OCI-LY3 (cell line): ENCODE results near the gene DRD4.

Experiments
- H2AFZ ChIP-seq: fragments of 200-600, 300-600 bp; shearing (Covaris generic); 2 replicates; pipeline ENCODE4 v1.6.0; 2014; ENCODE audit warnings: antibody characterized with exemption, low read depth, low read length
- H3K27ac ChIP-seq: fragments of 200-600, 300-600 bp; sonication (generic); 2 replicates; pipeline ENCODE4 v1.5.1; 2014; ENCODE audit warnings: mild to moderate bottlenecking, low read length, moderate library complexity, mixed read lengths
- H3K27me3 ChIP-seq: fragments of 200-600, 300-600 bp; sonication (generic); 2 replicates; pipeline ENCODE4 v1.6.1; 2014; ENCODE audit warnings: low read depth, low read length, mixed read lengths
- H3K36me3 ChIP-seq: fragments of 200-600, 300-600 bp; sonication (generic); replicated peaks from 2 replicates; pipeline ENCODE3; 2014; ENCODE audit warnings: low read depth, low read length, mixed read lengths
- H3K4me1 ChIP-seq: fragments of 300-600, 200-600 bp; sonication (generic); 2 replicates; pipeline ENCODE4 v1.6.1; 2014; ENCODE audit warnings: low read length, mixed read lengths
- H3K4me2 ChIP-seq: fragments of 200-600, 300-600 bp; sonication (generic); 2 replicates; pipeline ENCODE4 v1.6.1; 2014; ENCODE audit warnings: low read length, mixed read lengths
- H3K4me3 ChIP-seq: fragments of 300-600, 200-600 bp; sonication (generic); 2 replicates; pipeline ENCODE4 v1.5.1; 2014; ENCODE audit warnings: antibody characterized with exemption, mild to moderate bottlenecking, low read length, moderate library complexity
- H3K79me2 ChIP-seq: fragments of 300-600, 200-600 bp; shearing (Covaris generic); 2 replicates; pipeline ENCODE4 v1.6.1; 2014; ENCODE audit warnings: mild to moderate bottlenecking, low read length, mixed read lengths
- H3K9ac ChIP-seq: fragments of 300-600, 200-600 bp; shearing (Covaris generic); 2 replicates; pipeline ENCODE4 v1.6.0; 2014; ENCODE audit warnings: mild to moderate bottlenecking, low read length, moderate library complexity
- H3K9me3 ChIP-seq: fragments of 200-600, 300-600 bp; shearing (Covaris generic); 2 replicates; pipeline ENCODE4 v1.6.1; 2014; ENCODE audit warnings: low read length, mixed read lengths; ENCODE audit not compliant: insufficient read depth
- H4K20me1 ChIP-seq: fragments of 200-600, 300-600 bp; sonication (generic); 2 replicates; pipeline ENCODE4 v1.6.1; 2016; ENCODE audit warnings: low read length, mixed read lengths; ENCODE audit not compliant: insufficient read depth
- CTCF ChIP-seq: fragments of 200-600, 300-600 bp; sonication (generic); IDR thresholded peaks from 2 replicates; pipeline ENCODE4 v1.5.1; 2014; ENCODE audit warnings: antibody characterized with exemption, low read length, low read depth
- EZH2phosphoT487 ChIP-seq: fragments of 200-600 bp; shearing (Covaris generic); IDR thresholded peaks from 2 replicates; pipeline ENCODE4 v1.6.1; 2018; ENCODE audit warnings: antibody characterized with exemption, mixed run types, low read depth

The DRD4 gene

GRCh38 chr11:665704-666281, 28.7 kb downstream of the DRD4 start:
- H3K4me3 ChIP-seq: no peak overlapping the region
- peaks cover 6% of the 10 kb centered on the region for H3K36me3 ChIP-seq
- H3K27ac ChIP-seq: no peak overlapping the region
- TF ChIP-seq CTCF: no peak
- TF ChIP-seq EZH2phosphoT487: no peak
- H3K4me1 ChIP-seq: no peaks in the 10 kb centered on the region
- H3K79me2 ChIP-seq: no peaks in the 10 kb centered on the region; the same call in 1 of the 2 replicates
- H3K27me3 ChIP-seq: no peaks in the 10 kb centered on the region
- H3K9me3 ChIP-seq: no peaks in the 10 kb centered on the region
- H3K9ac ChIP-seq: no peak overlapping the region
- no peaks in the 10 kb centered on the region; the same call in 1 of the 2 replicates for H4K20me1 ChIP-seq
- H2AFZ ChIP-seq: no peak overlapping the region
- no peak overlapping the region for H3K4me2 ChIP-seq

GRCh38 chr11:673866-674265, 36.8 kb downstream of the DRD4 start:
- Histone ChIP-seq H3K9me3 (no peaks in the 10 kb centered on the region), H3K79me2 (no peaks in the 10 kb centered on the region)

GRCh38 chr11:674406-674805, 37.3 kb downstream of the DRD4 start:
- H2AFZ ChIP-seq: no peak overlapping the region
- TF ChIP-seq CTCF: no peak
- no peak for TF ChIP-seq EZH2phosphoT487
- no peaks in the 10 kb centered on the region for H3K27me3 ChIP-seq
- peaks cover 28% of the 10 kb centered on the region for H3K36me3 ChIP-seq
- H4K20me1 ChIP-seq: no peaks in the 10 kb centered on the region
- no peak overlapping the region for H3K27ac ChIP-seq
- no peaks in the 10 kb centered on the region for H3K9me3 ChIP-seq
- no peak overlapping the region for H3K4me2 ChIP-seq
- no peak overlapping the region for H3K9ac ChIP-seq
- no peak overlapping the region for H3K4me3 ChIP-seq
- no peaks in the 10 kb centered on the region for H3K4me1 ChIP-seq
- no peaks in the 10 kb centered on the region for H3K79me2 ChIP-seq

More at GRCh38 chr11:673866-674265, 36.8 kb downstream of the DRD4 start:
- no peaks in the 10 kb centered on the region for H3K4me1 ChIP-seq
- H4K20me1 ChIP-seq: no peaks in the 10 kb centered on the region
- no peak overlapping the region for H3K4me3 ChIP-seq
- peaks cover 26% of the 10 kb centered on the region for H3K36me3 ChIP-seq
- H3K9ac ChIP-seq: no peak overlapping the region
- H2AFZ ChIP-seq: no peak overlapping the region
- no peak overlapping the region for H3K4me2 ChIP-seq
- no peaks in the 10 kb centered on the region for H3K27me3 ChIP-seq
- H3K27ac ChIP-seq: no peak overlapping the region
- TF ChIP-seq CTCF: no peak
- no peak for TF ChIP-seq EZH2phosphoT487

- no peaks in the 10 kb centered on the region for H3K79me2 ChIP-seq
- H3K36me3 ChIP-seq: peaks cover 44% of the 10 kb centered on the region
- H3K4me3 ChIP-seq: no peak overlapping the region
- no peaks in the 10 kb centered on the region for H3K27me3 ChIP-seq
- no peak overlapping the region for H3K27ac ChIP-seq
- H3K4me1 ChIP-seq: no peaks in the 10 kb centered on the region
- H3K9ac ChIP-seq: no peak overlapping the region
- no peak overlapping the region for H2AFZ ChIP-seq
- no peaks in the 10 kb centered on the region for H4K20me1 ChIP-seq
- no peaks in the 10 kb centered on the region for H3K9me3 ChIP-seq
- no peak overlapping the region for H3K4me2 ChIP-seq
- TF ChIP-seq EZH2phosphoT487 (no peak), CTCF (no peak)
Observed at GRCh38 chr11:678297-678696, 41.2 kb downstream of the DRD4 start.
